Measurements from ENCODE around the gene ASPN. TPM values are rescaled to one million over a fixed set of nuclear protein-coding genes. Genes with fewer than 3 reads are reported as not detected.

Gene ASPN
- total and polyA plus RNA-seq, 9 of the 15 experiments (the other 6 are each of a cell fraction or from before 2014, with no cell fraction given), result 0.03 to 0.07 TPM; not detected in 7

- Histone ChIP-seq H3K27ac (ENCODE audit: extremely low read depth, low read depth, low read length) (no peak overlapping the region), H3K4me1 (replicated peaks in 1 of 2; ENCODE audit: control insufficient read depth in 2 of 2, insufficient read depth in 2 of 2, low read length in 2 of 2) (peaks cover 0 to 11% of the 10 kb centered on the region in 2 experiments; a peak in 3 of 5 replicates), H3K79me2 (ENCODE audit: control insufficient read depth, insufficient read depth, low read length) (no peaks in the 10 kb centered on the region), H3K9me1 (ENCODE audit: control insufficient read depth, insufficient read depth, low read length) (no peaks in the 10 kb centered on the region), H4K20me1 (replicated peaks; ENCODE audit: control insufficient read depth, insufficient read depth, low read length) (no peaks in the 10 kb centered on the region), H3K4me3 (no peak overlapping the region), H3K4me2 (ENCODE audit: insufficient read depth, low read length) (no peak overlapping the region), H3K27me3 (ENCODE audit: control insufficient read depth in 2 of 2, insufficient read depth in 2 of 2, low read length in 2 of 2) (no peaks in the 10 kb centered on the region), H3K36me3 (ENCODE audit: control insufficient read depth, insufficient read depth, low read length) (no peaks in the 10 kb centered on the region), H3K9me3 (replicated peaks; ENCODE audit: control insufficient read depth, insufficient read depth, low read depth, low read length) (no peaks in the 10 kb centered on the region), H2AFZ (ENCODE audit: low read depth, low read length) (no peak overlapping the region), H3K9ac (ENCODE audit: insufficient read depth in 1 of 2, low read depth in 2 of 2, low read length in 2 of 2) (no peak overlapping the region)
- ChIA-PET CTCF (ENCODE audit: low intra/inter-chr PET ratio) (no interaction called here), POLR2A (interaction anchor here (1.3 kb wide), 1 partner anchor 39 kb away, joined by 5 read pairs; no protein-coding TSS in a partner anchor)
- DNase-seq (ENCODE audit: extremely low read depth in 1 of 4, low spot score in 3 of 4) (no peak), ATAC-seq (no peak), FAIRE-seq (no peak)
- BruUV-seq (replicated peaks), result no TSS peak
- WGBS (ENCODE audit: insufficient coverage, low coverage, missing lambda C conversion rate), result 85% methylated on average over 2 of the region's 2 CpGs
- intact Hi-C loops (cut with micrococcal nuclease), result no loop called here
- in situ Hi-C loops (cut with MboI), result no loop called here
- TF ChIP-seq SOX6 (IDR thresholded peaks at IDR 0.05) (no peak), ZNF174 (CRISPR knock-in tag; IDR thresholded peaks at IDR 0.05) (no peak), SETDB1 (IDR thresholded peaks at IDR 0.05; ENCODE audit: low read length) (no peak), NELFE (IDR thresholded peaks at IDR 0.05; ENCODE audit: insufficient read depth, insufficient read length) (no peak), MIER1 (IDR thresholded peaks at IDR 0.05; ENCODE audit: low read depth) (no peak), MCM3 (IDR thresholded peaks at IDR 0.05) (no peak), MGA (IDR thresholded peaks at IDR 0.05) (no peak), SMC3 (conservative IDR thresholded peaks at IDR 0.05; ENCODE audit: insufficient read depth, low read depth, low read length) (no peak), FOS (IDR thresholded peaks at IDR 0.05; ENCODE audit: extremely low read depth, insufficient read length) (no peak), TGIF2 (CRISPR knock-in tag; IDR thresholded peaks at IDR 0.05) (no peak), PHB (CRISPR knock-in tag; IDR thresholded peaks at IDR 0.05) (no peak), ZNF408 (CRISPR knock-in tag; IDR thresholded peaks at IDR 0.05; ENCODE audit: low read depth) (no peak)
These were observed 74.5 kb downstream of the ASPN start for GRCh38 chr9:92407818-92408217.

Measured in K562 (cell line).